ENCODE data around the gene DGKZ.

DGKZ gene

DNA sequence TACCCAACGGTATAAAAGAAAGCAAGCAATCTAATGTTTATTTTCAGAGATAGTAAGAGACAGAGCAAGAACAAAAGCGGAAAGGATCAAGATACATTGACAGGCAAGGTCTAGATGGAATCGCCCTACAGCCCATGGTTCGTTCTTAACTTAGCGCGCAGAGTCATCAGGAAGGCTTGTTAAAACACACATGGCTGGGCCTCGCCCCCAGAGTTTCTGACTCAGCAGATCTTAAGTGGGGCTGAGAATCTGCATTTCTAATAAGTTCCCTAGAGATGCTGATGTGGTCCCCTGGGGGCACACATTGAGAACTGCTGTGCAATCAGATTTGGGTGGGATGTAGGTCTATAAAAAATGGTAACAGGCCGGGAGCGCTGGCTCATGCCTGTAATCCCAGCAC, 80.1 kb downstream of the DGKZ start:
- DNase-seq (ENCODE audit: low read depth in 3 of 3, low spot score in 1 of 3) = no peak

GRCh38 chr11:46429717-46430116, 82.5 kb downstream of the DGKZ start:
- no peak for DNase-seq (ENCODE audit: low read depth in 3 of 3, low spot score in 1 of 3)
